Cortex of kidney (tissue), 1 donor: ENCODE measurements around the gene KCNAB1.

Source experiments
- DNase-seq: peaks from one replicate; lab custom pipeline; 2025; lab: John Stamatoyannopoulos, UW

The KCNAB1 gene

GRCh38 chr3:156412600-156412999 is 292.2 kb downstream of the KCNAB1 start:
- DNase-seq: no peak

GRCh38 chr3:156413293-156413892 is 293.0 kb downstream of the KCNAB1 start:
- DNase-seq: no peak

GRCh38 chr3:156416846-156417558 is 296.6 kb downstream of the KCNAB1 start:
- no peak for DNase-seq

GRCh38 chr3:156417559-156418132 is 297.3 kb downstream of the KCNAB1 start:
- no peak for DNase-seq

GRCh38 chr3:156418428-156418827 is 298.1 kb downstream of the KCNAB1 start:
- no peak for DNase-seq

- DNase-seq: no peak
Observed at GRCh38 chr3:156421534-156421933, 301.2 kb downstream of the KCNAB1 start.

GRCh38 chr3:156424758-156425157 is 304.4 kb downstream of the KCNAB1 start:
- DNase-seq: no peak

- DNase-seq: no peak
Observed at GRCh38 chr3:156425651-156426050, 305.3 kb downstream of the KCNAB1 start.

- DNase-seq: no peak
Observed at GRCh38 chr3:156429125-156429524, 308.7 kb downstream of the KCNAB1 start.

- no peak for DNase-seq
Observed at GRCh38 chr3:156431334-156432124, 311.2 kb downstream of the KCNAB1 start.

- DNase-seq: no peak
Observed at GRCh38 chr3:156432563-156432962, 312.2 kb downstream of the KCNAB1 start.

- DNase-seq: no peak
Observed at GRCh38 chr3:156433138-156433537, 312.8 kb downstream of the KCNAB1 start.

- DNase-seq: no peak
Observed at GRCh38 chr3:156433910-156434309, 313.5 kb downstream of the KCNAB1 start.

GRCh38 chr3:156434921-156435320 is 314.5 kb downstream of the KCNAB1 start:
- DNase-seq: no peak

- no peak for DNase-seq
Observed at GRCh38 chr3:156443079-156443478, 322.7 kb downstream of the KCNAB1 start.

GRCh38 chr3:156445117-156446090 is 325.0 kb downstream of the KCNAB1 start:
- no peak for DNase-seq

- no peak for DNase-seq
Observed at GRCh38 chr3:156448300-156448699, 327.9 kb downstream of the KCNAB1 start.

- DNase-seq: no peak
Observed at GRCh38 chr3:156449710-156450574, 329.6 kb downstream of the KCNAB1 start.

- DNase-seq: no peak
Observed at GRCh38 chr3:156455839-156456238, 335.5 kb downstream of the KCNAB1 start.

GRCh38 chr3:156456771-156457224 is 336.4 kb downstream of the KCNAB1 start:
- no peak for DNase-seq
